ENCODE measurements around the gene MPO.

The MPO gene

DNA sequence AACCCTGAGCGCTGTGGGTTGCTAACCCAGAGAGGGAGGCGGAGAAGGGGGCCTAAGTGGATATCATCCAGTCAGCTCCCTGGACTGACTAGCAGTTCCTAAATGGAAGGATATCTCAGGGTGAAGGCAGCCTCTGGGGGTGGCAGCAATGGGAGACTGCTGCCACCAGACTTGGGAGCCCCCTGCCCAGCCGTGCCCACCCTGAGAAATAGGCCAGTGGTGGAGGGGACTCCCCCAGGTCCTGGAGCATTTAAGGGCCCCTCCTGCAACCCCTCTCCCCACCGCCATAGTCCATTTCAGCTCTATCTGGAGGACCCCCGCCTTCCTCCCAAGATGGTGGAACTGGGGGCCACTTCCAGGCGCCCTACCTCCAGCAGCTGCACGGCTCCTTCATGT, 39.4 kb upstream of the MPO start:
- in situ Hi-C loops (cut with MboI; ENCODE audit: low sequenced_read_pairs): no loop called here

DNA sequence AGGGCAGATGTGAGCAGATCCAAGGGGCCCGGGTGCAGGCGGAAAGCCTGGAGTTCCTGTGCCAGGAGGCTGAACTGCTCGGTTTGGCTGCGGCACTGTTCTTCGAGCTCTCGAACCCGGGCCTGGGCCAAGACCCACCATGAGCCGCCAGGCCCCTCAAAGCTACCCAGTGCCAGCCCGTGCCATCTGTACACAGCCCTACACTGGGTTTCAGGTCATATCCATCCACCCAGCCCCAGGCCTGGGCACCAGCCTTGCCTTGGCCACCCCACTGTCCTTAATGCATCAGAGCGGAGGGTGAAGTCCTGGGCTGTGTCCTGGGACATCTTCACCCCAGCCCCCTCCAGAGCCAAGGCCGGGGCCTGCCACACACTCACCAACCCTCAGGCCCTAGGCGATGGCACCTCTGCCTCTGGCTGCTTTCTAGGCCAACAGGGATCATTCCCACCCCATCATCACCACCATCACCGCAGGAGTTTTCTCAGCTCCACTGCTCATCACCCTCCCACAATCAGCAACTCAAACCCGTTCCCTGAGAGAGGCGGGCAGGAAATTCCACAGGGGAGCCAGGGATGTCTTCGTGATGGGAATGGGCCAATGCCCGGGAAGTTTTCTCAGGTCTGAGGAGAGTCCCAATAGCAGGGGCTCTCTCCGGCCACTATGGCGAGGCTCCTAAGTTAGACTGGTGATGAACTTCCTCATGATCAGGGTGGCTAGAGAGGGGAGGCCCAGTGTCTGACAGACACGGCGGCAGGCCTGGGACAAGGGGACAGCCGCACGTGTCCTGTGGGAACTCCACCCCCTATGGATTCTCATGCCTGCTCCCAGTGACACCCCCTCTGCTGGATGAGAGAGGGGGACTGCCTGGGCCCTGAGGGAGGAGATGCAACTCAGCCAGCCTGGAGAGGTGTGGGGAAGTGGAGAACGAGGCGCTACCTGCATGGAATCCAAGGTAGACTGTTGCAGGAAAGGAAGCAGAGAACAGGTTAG, 38.7 kb upstream of the MPO start:
- in situ Hi-C loops (cut with MboI; ENCODE audit: low sequenced_read_pairs): loop anchor here (10.0 kb wide), 1 partner anchor 125 kb away; no protein-coding TSS in a partner anchor

DNA sequence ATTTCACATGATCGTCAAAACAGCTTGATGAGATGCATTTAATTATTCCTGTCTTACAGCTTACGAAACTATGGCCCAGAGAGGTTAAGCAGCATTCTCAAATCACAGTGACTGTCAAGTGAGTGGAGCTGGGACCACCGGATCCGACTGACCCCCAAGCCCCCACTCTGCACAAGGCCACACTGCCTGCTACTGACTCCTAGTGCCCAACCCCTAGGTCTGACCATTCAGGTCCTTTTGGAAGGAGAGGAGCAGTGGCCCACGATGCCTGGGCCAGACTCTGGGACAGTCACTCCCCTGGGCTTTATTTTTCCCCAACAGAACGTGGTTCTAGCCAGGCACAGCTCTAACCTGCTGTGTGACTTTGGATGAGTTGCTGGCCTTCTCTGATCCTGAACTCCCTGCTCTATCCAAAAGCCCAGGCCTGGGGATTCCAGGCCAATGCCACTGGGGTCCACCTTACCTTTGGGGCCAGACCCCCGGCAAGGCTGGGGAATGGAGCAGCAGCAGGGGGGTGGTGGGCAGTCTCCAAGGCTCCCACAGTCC, 38.0 kb upstream of the MPO start:
- in situ Hi-C loops (cut with MboI; ENCODE audit: low sequenced_read_pairs): loop anchor here (10.0 kb wide), 1 partner anchor 126 kb away; no protein-coding TSS in a partner anchor

DNA sequence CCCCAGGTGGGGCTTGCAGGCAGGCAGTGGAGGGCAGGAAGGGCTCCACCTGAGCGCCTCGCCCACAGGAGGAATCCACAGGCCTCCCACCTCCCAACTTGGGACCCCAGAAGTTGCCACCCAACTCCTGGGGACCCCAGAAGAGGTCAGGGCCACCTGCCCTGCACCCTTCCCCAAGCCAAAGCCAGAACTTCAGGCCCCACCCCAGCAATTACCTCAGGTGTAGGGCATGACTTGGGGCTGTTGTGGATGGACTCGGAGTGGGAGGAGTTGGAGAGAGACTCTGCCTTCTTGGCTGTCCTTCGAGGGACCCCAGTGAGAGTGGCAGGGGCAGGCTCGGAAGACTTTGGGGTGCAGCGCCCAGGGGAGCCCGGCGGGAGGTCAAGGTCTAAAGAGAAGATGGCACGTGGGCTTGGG, 37.3 kb upstream of the MPO start:
- in situ Hi-C loops (cut with MboI; ENCODE audit: low sequenced_read_pairs): loop anchor here (10.0 kb wide), 1 partner anchor 127 kb away; no protein-coding TSS in a partner anchor

DNA sequence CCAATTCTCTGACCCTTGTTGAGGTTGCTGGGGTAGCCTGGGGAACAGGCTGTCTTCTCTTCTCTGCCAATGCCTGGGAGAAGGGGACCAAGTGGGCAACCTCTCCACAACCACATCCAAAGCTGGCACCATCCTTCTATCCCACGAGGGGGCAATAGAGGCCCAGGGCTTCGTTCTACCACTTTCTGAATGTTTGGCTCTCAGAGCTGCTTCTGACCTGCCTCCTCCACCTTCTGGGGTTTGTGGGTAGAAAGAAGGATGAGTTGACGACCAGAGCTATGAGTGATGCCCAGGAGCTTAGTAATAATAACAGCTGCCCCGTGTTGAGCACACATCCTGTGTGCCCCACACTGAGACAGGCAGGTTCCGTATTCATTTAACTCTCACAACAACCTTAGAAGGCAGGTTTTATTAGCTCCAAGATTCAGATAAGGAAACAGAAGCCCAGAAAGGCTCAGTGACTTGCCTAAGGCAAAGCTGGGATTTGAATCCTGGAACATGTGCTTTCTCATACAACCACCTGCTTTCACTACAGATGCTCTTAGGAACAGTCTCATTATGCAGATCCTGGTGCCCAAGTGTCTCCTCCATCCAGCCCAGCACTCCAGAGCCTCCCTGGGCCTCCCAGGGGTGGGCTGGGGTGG, 36.8 kb upstream of the MPO start:
- in situ Hi-C loops (cut with MboI; ENCODE audit: low sequenced_read_pairs): loop anchor here (10.0 kb wide), 1 partner anchor 127 kb away; no protein-coding TSS in a partner anchor

DNA sequence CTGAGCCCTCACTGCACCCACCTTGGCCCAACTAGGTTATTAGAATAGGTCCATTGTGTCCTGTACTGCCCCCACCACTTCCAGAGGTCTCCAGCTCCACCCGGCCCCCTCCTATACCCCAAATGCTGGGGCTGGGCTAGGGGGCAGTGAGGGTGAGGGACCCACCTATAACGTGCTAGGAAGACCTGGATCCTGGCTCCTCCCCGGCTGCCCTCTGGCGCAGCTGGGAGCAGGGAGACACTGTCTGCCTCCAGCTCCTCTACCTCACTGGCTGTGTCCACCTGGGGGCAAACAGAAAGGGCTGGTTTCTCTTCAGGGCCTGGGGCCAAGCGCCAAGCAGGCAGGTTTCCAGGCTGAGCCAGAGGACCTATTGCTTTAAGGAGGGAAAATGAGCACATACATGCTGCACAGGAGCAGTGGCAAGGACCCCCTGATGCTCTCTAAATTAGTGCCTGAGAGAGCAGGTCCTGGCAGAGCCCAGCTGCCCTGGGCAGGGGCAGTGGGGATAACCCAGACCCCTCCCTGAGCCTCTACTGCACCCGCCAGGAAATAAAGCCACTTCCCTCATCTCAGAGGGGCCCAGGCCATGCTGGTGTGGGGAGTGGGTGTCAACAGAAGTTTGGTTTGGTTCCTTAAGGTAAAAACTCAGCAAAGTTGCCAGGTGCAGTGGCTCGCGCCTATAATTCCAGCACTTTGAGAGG, 35.7 kb upstream of the MPO start:
- in situ Hi-C loops (cut with MboI; ENCODE audit: low sequenced_read_pairs): loop anchor here (10.0 kb wide), 1 partner anchor 128 kb away; no protein-coding TSS in a partner anchor

DNA sequence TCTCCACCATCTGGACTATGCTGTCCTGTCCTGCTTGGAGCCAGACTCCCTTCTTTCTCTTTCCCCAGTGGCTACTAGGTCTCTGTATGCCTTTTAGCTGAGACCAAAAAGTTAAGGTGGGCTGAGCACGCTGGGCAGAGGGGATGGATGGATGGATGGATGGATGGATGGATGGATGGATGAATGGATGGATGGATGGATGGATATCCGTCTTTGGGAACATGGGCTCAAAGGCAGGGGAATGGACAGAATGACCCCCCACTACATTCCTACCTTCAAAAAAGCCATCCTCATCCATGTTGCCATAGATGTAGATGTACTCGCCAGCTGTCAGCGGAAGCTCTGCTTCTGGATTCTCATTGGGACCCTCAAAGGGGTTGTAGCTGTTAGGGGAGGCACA, 35.0 kb upstream of the MPO start:
- in situ Hi-C loops (cut with MboI; ENCODE audit: low sequenced_read_pairs): loop anchor here (10.0 kb wide), 1 partner anchor 129 kb away; no protein-coding TSS in a partner anchor

DNA sequence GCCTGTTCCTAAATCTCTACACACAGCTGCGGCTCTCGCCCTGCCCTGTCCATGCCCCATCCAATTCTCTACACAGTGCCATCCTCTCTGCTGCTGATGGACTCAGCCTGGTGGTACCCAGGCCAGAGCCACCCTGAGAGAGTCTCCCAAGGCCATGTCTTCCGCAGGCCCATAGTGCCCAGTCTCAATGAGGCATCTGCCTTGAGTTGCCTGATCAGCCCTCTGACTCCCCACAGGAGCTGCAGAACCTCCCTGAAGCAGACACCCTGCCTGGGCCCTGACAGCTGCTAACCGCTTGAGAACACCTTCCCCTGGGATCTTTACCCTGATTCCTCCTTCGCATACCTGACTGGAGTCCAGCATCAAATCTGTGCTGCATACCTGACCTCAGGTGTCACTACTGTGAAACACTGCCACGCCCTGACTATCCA, 34.6 kb upstream of the MPO start:
- in situ Hi-C loops (cut with MboI; ENCODE audit: low sequenced_read_pairs): loop anchor here (10.0 kb wide), 1 partner anchor 130 kb away; no protein-coding TSS in a partner anchor

DNA sequence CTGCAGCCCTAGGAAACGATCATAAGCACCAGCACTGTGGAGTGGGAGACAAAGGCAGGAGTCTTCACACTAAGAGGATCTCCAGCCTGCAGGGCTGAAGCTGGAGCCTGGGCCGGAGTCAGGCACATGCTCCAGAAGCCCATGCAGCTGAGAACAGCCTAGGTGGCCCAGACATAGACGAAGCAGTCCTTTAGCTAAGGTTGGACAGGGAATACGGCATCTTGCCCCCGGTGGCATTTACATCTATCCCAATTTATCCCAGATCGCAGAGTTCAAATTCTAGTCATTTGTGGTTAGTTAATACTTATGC, 33.9 kb upstream of the MPO start:
- in situ Hi-C loops (cut with MboI; ENCODE audit: low sequenced_read_pairs): loop anchor here (10.0 kb wide), 1 partner anchor 130 kb away; no protein-coding TSS in a partner anchor

DNA sequence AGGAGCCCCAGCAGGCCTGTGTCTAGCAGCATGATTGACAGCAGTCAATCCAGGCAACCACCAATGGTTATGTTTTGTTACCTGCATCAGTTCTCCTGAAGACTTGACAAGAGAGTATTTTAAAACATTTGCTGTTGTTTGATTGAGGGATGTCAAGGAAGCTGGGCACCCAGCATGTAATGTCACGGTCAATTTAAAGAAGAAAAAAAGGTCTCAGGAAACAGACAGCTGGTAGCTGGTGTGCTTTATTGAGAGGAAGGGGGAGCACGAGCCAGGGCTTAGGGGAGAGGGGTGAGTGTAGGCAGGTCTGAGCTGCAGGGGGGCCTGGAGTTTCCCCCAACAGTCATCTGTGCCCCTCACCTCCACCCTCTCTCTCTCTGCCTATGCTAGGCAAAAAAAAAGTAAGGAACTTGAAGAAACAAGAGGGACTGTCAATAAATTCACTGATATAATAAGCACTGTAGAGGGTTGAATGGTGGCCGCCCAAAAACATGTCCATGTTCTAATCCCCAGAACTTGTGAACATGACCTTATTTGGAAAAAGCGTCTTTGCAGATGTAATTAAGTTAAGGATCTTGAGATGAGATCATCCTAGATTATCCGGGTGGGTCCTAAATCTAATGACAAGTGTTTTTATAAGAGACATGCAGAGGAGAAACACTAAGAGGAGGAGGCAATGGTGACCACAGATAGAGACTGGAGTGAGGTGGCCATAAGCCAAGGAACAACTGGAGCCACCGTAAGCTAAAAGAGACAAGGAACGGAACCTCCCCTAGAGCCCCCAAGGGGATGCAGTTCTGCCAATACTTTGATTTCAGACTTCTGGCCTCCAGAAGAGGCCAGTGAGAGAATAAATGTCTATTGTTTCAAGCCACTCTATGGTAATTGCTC, 33.3 kb upstream of the MPO start:
- in situ Hi-C loops (cut with MboI; ENCODE audit: low sequenced_read_pairs): loop anchor here (10.0 kb wide), 1 partner anchor 131 kb away; no protein-coding TSS in a partner anchor

DNA sequence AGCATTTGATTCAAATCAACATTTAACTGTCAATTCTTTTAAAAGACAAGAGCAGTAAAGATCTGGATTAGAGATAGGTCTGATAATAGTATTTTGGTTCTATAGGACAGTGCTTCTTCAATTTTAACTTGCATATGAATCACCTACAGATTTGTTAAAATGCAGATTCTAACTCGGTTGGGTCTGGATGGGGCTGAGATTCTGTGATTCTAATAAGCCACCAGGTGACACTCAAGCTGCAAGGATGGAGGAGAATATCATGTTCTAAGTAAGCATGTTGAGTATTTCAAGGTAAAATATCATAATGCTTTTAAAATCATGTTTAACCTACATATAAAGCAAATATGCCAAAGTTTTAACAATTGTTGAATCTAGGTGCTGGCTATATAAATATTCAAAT, 32.1 kb upstream of the MPO start:
- in situ Hi-C loops (cut with MboI; ENCODE audit: low sequenced_read_pairs): loop anchor here (10.0 kb wide), 1 partner anchor 132 kb away; no protein-coding TSS in a partner anchor

DNA sequence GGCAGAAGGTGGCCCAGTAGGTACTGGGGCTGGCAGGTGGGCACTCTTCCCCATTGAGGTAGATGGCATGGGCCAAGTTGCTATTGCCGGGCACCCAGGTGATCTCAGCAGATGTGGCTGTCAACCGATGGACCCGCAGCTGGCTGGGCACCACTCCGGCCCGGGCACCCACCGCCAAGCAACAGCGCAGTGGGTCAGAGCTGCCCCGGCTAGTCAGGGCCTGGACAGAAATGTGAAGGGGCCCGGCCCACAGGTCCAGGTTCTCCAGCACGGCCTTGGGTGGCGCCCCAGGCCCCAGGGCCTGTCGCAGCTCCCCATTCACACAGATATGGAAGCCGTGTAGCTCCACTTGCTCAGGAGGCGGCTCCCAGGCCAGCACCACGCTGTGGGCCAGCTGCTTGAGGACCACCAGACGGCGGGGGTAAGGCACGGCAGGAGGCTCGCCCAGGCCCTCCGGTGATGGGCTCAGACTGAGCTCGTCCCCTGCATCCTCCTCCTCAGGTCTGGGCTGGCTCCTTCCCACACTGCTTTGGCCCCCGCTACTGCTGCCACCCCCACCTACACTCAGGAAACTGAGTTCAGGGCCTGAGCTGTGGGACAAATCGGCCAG, 31.4 kb upstream of the MPO start:
- in situ Hi-C loops (cut with MboI; ENCODE audit: low sequenced_read_pairs): loop anchor here (10.0 kb wide), 1 partner anchor 133 kb away; no protein-coding TSS in a partner anchor

DNA sequence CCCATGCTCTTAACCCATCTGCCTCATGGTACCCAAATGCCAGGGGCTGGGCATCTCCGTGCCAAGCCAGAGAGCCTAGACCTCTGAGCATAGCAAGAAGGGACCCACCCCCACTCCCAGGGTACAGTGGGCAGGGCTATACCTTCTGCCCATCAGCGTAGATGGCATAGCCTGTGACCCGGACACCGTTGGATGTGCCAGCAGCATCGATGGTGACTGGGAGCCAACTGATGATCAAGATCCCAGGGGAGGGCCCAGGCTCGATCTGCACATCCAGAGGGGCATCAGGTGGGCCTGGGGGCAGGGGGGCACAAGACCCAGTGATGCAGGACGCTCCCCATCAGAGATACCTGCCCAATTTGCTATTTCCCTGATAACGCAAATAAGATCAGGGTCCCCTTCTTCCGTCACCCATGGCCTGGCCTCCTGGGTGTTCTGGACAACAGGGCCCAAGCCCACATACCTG, 30.7 kb upstream of the MPO start:
- in situ Hi-C loops (cut with MboI; ENCODE audit: low sequenced_read_pairs): loop anchor here (10.0 kb wide), 1 partner anchor 133 kb away; no protein-coding TSS in a partner anchor

DNA sequence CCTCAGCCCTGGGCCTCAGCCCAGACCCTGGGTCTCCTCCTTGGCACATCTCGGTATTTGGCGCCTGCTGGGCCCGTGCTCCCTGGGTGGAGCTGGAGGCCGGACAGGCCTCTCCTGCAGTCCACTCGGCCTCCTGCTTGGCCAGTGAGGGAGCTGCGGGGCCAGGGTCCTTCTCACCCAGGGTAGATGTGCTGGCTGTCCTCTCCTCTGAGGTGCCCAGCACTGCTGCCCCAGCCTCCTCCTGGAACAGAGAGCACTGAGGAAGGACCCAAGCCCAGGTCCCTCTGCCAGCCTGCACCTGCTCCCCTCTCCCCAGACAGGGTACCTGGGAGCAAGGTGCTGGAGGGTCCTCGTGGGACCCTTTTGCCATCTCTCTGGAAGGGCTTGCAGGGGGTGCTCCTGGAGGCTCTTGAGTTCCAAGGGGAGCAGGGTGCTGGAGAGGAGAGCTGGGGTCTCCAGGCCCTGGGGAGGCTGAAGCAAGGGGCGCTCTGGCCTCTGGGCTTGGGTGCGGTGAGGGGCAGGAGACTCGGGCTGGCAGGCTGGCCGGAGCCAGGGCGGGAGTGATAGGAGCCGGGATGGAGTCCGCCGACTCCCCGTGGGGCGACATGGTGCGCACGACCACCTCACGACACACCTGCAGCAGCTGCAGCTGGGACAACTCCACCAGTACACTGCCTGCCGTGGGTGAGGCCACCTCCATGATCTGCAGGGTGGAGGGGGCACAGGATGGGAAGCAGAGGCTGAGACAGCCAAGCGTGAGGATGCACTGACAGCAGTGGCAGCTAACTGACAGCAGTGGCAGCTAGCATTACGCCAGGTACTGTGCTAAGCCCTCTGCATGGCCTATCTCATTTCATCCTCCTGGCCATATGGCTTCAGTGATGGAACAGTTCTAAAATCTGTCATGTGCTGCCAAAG, 30.0 kb upstream of the MPO start:
- in situ Hi-C loops (cut with MboI; ENCODE audit: low sequenced_read_pairs): loop anchor here (10.0 kb wide), 1 partner anchor 134 kb away; no protein-coding TSS in a partner anchor

DNA sequence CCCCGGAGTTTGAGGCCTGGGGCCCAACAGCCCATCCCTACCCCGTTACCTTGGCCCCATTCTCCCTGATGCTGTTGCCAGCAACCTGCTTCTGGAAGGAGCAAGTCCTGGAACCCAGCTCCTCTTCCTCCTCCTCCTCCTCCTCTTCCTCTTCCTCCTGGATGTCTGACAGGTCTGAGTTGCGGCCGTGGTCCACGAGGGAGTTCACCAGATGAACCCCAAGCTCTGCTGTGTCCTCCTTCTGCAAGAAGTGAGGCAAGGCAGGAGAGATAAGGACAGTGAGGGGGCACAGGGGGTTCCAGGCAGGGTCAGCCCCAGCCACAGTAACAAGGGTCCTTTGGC, 29.2 kb upstream of the MPO start:
- in situ Hi-C loops (cut with MboI; ENCODE audit: low sequenced_read_pairs): loop anchor here (10.0 kb wide), 1 partner anchor 135 kb away; no protein-coding TSS in a partner anchor

DNA sequence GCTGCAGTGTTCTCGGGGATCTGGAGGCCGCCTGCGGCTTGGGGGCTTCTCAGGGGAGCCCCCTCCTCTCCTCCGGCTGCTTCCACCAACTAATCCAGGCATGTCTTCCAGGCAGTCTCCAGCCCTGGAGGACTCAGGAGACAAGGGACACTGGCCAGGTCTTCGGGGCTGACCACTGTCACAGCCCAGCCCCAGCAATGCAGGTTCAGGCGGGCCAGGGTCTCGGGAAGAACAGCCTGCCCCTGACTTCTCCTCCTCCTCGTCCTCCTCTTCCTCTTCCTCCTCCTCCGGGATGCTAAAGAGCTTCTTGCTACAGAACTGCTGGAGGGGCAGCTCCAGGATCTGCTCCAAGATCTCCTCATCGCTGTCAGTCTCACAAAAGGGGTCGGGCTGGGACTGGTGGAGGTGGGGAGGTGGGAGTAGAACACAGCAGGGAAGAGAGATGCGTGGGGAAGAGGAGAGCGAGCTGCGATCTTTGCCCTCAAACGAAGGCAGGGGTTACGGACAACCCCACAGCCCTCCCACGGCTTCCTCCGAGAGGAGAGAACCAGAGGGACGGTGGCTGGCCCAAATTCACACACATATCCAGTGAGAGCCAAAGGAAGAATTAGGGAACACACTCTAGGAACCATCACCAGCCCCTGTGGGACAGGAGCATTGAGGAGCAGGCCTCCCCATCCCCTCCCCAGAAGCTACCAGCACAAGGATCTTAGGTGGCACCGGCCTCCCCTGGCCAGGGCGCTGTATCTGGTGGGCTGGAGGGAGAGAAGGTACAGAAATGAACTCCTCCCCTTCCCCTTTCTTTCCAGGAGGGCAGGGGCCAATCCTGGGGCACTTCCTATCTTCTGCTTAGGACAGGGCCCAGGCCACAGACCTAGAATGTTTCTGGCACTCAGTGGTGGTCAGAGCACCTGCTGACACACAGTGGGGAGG, 28.5 kb upstream of the MPO start:
- in situ Hi-C loops (cut with MboI; ENCODE audit: low sequenced_read_pairs): no loop called here
